Stimulated activated naive CD8-positive, alpha-beta T cell treated with anti-CD3 and anti-CD28 coated beads, Interleukin-15, Interleukin-2, amounts not matched to agents 100 ng/mL and 50 ng/mL, for 24 hours (primary cell): ENCODE data around the gene SP1.
"Not testable (repeated sequence)": the region's sequence is repeated elsewhere in the genome, so short reads cannot be mapped to it uniquely, and the experiment has no call there.

ENCODE experiments used
- H3K27ac Mint-ChIP-seq: one replicate; pipeline ENCODE4 v1.8.0; 2021; ENCODE audit warnings: mild to moderate bottlenecking, mixed read lengths
- H3K27me3 Mint-ChIP-seq: one replicate; pipeline ENCODE4 v1.8.0; 2021; ENCODE audit warnings: mixed read lengths
- H3K36me3 Mint-ChIP-seq: one replicate; pipeline ENCODE4 v1.8.0; 2021; ENCODE audit warnings: low read depth, mixed read lengths
- H3K4me1 Mint-ChIP-seq: one replicate; pipeline ENCODE4 v1.8.0; 2021; ENCODE audit warnings: low read depth, mixed read lengths
- H3K4me3 Mint-ChIP-seq: one replicate; pipeline ENCODE4 v1.8.0; 2021; ENCODE audit warnings: mild to moderate bottlenecking, mixed read lengths
- H3K9me3 Mint-ChIP-seq: one replicate; pipeline ENCODE4 v1.8.0; 2021; ENCODE audit warnings: mixed read lengths

Gene SP1

DNA sequence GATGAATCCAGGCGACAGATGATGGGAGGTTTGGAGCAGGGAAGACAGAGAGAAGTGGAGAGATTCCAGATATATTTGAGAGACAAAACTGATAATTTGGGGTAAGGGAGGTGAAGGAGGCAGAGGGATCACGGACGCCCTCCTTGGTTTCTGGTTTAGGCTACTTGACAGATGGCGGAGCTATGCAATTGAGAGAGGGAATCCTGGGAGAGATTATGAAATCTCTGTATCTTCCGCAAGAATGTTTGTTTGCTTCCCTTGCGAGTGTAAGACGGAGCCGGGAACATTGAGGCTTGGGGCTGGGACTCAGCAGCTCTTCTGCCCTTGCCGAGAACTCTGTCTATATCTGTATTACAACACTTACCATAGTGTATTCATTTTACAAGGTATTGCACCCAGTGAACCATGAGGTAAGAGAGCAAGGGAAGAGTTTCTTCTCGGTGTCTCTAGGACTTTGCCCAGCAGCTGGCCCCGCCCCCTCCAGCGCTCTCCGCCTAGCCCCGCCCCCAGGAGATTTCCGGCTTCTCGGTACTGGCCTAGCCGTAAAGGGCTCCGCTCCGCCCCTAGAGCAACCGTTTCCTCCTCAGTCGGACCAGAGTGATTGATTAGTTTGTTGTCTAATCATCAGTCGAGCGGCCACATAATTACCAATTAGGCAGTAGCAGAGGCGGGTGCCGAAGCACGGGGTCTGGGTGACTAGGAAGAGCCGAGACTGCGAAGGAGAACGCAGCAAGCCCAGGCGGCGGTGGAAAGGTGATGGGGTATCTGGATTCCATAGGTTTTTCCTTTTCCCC lies 61.3 kb downstream of the SP1 start, which contains the start of gene PRR13:
TSS of gene PRR13 (plus strand) at position 695 of the 794 bp plus-strand sequence. CDS start 981 bp downstream, outside the sequence.
- Mint-ChIP-seq H3K4me1 (peaks cover 39% of the 10 kb centered on the region), H3K9me3 (no peaks in the 10 kb centered on the region), H3K36me3 (peaks cover 30% of the 10 kb centered on the region), H3K27ac (peak within 1 kb of the TSS; percentile 95), H3K27me3 (no peaks in the 10 kb centered on the region), H3K4me3 (peak within 1 kb of the TSS; percentile 96)

GRCh38 chr12:53443955-53444354 lies 64.0 kb downstream of the SP1 start:
- Mint-ChIP-seq H3K4me1 (peaks cover 42% of the 10 kb centered on the region), H3K27ac (peak overlapping the region; percentile 50), H3K27me3 (no peaks in the 10 kb centered on the region), H3K9me3 (no peaks in the 10 kb centered on the region), H3K36me3 (peaks cover 49% of the 10 kb centered on the region), H3K4me3 (peak overlapping the region; percentile 96)

- peak overlapping the region; percentile 65 for H3K27ac Mint-ChIP-seq
- peaks cover 39% of the 10 kb centered on the region for H3K4me1 Mint-ChIP-seq
- not testable (repeated sequence) for H3K27me3 Mint-ChIP-seq, H3K9me3 Mint-ChIP-seq
- H3K36me3 Mint-ChIP-seq, result peaks cover 49% of the 10 kb centered on the region
- H3K4me3 Mint-ChIP-seq, result peak overlapping the region; percentile 38
These were observed 64.8 kb downstream of the SP1 start for GRCh38 chr12:53444593-53445325.

GRCh38 chr12:53450936-53451335 lies 71.0 kb downstream of the SP1 start:
- Mint-ChIP-seq H3K9me3 (no peaks in the 10 kb centered on the region), H3K4me1 (peaks cover 45% of the 10 kb centered on the region), H3K27ac (peak overlapping the region; percentile 26), H3K4me3 (no peak overlapping the region), H3K36me3 (peaks cover 59% of the 10 kb centered on the region), H3K27me3 (no peaks in the 10 kb centered on the region)

DNA sequence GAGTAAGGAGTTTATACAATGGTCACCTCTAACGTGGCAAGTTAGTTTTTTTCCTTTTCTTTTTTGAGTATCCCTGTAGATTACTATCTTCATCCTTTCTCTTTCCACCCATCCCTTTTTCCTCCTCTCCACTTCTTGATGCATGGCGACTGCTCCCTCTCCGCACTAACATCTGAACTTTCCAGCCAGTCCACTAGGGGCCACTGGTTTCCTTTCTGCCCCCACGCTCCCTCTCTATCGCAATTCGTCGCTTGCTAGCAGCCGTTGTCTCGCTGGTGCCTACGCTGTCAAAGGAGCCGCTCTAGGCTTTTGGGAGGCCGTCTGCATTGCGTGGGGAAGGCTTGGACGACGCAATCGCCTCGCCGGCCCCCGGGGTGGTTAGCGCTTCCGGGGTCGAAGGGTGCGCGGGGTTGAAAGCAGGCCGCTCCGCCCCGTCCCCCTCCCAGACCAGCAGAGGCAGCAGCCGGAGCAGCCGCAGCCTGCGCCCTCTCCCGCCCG lies 71.7 kb downstream of the SP1 start, which contains the start of gene PCBP2:
TSS of gene PCBP2 (plus strand) at position 442 of the 498 bp plus-strand sequence. CDS start 2,699 bp downstream, outside the sequence.
- H3K4me3 Mint-ChIP-seq, result peak within 1 kb of the TSS; percentile 94
- H3K36me3 Mint-ChIP-seq, result peaks cover 58% of the 10 kb centered on the region
- peak within 1 kb of the TSS; percentile 99 for H3K27ac Mint-ChIP-seq

DNA sequence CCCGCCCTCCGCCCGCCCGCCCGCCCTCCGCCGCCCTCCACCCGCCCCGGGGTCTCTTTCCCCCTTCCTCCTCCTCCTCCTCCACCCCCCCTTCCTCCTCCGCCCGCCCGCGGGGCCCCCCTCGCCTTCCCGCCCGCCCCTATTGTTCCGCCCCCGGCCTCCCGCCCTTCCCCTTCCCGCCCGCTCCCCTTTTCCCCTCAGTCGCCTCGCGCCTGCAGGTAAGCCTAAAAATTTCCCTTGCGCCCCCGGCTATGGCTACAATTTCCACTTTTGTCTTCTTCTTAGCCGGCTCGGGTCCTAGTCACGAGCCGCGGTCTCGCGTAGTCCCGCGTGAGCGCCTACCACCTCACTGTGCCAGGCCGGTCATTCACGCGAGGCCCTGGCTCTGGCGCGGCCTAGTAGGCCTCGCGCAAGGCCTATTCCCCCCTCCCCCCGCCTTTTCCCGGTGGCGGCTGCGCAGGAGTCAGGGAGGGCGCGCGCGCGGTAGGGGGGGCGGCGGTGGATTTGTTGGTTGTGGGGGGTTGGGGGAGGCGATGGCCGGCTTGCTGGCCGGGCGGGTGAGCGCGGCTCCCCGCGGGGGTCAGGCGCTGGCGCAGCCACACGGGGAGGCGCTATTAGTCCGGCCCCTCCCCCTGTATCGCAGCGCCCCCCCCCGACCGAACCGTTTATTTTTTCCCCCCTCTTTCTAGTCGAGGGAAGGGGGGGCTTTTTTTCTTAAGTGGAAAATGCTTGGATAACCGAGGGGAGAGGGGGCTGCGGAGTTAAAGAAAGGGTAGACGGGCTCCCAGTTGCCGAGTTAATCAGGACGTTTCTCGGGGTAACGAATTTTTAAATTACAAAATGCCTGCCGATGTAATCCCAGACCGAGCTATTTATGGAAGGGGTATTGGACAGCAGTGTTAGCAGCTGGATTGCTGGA lies 72.4 kb downstream of the SP1 start:
- no peaks in the 10 kb centered on the region for H3K9me3 Mint-ChIP-seq
- H3K4me1 Mint-ChIP-seq, result peaks cover 47% of the 10 kb centered on the region
- H3K4me3 Mint-ChIP-seq, result peak overlapping the region; percentile 94
- no peaks in the 10 kb centered on the region for H3K27me3 Mint-ChIP-seq
- peaks cover 61% of the 10 kb centered on the region for H3K36me3 Mint-ChIP-seq
- H3K27ac Mint-ChIP-seq, result peak overlapping the region; percentile 99

More for the DNA sequence above, 71.7 kb downstream of the SP1 start, which contains the start of gene PCBP2:
- Mint-ChIP-seq H3K9me3 (no peaks in the 10 kb centered on the region), H3K27me3 (no peaks in the 10 kb centered on the region), H3K4me1 (peaks cover 46% of the 10 kb centered on the region)

DNA sequence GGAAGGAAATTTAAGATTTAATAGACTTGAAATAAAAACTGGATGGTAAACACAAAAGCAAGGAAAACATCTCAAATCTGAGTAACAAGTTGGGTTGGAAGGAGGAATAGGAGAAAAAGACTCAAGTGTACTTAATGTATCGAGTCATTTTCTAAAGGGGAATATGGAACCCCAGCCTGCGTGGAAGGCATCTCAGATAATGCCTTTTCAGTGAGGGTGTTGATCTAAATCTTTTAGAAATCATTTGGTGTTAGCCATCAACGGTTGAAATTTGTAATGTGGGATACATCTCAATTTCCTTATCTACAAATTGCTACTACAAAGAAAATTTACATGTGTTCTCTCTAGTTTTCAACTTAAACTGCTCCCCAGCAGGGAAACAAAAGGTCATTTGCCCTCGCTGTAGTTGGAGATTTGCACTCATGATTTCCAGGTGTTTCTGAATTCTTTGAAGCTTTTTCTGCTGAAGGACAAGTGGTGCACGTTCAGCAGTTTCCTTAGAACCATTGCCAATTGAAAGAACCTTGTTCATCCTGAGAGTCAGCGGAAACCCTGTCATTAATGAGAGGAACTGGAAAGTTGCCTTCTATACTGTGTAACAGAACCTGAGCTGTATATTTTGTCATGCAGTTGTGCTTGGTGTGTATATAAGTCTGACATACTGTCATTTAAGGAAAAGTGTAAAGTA lies 74.1 kb downstream of the SP1 start:
- Mint-ChIP-seq H3K27me3 (no peaks in the 10 kb centered on the region), H3K4me1 (peaks cover 54% of the 10 kb centered on the region), H3K9me3 (no peaks in the 10 kb centered on the region), H3K27ac (peak overlapping the region; percentile 99), H3K36me3 (peaks cover 67% of the 10 kb centered on the region), H3K4me3 (peak overlapping the region; percentile 94)

DNA sequence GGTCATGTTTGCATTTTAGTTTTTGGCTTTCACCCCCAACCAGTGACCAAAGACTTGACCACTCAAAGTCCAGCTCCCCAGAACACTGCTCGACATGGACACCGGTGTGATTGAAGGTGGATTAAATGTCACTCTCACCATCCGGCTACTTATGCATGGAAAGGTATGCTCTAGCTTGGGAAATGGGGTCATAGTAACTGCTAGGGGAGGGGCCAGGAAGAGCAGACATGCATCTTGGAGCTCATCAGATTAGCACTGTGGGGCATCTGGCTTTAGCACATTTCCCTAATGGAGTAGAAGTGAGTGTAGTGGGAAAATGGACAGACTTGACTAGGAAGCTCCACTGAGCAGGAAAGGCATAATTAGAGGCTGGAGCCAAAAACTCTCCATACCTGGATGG lies 74.7 kb downstream of the SP1 start:
- no peaks in the 10 kb centered on the region for H3K27me3 Mint-ChIP-seq
- H3K9me3 Mint-ChIP-seq, result no peaks in the 10 kb centered on the region
- H3K36me3 Mint-ChIP-seq, result peaks cover 73% of the 10 kb centered on the region
- H3K27ac Mint-ChIP-seq, result peak overlapping the region; percentile 99
- peaks cover 58% of the 10 kb centered on the region for H3K4me1 Mint-ChIP-seq
- H3K4me3 Mint-ChIP-seq, result peak overlapping the region; percentile 94

DNA sequence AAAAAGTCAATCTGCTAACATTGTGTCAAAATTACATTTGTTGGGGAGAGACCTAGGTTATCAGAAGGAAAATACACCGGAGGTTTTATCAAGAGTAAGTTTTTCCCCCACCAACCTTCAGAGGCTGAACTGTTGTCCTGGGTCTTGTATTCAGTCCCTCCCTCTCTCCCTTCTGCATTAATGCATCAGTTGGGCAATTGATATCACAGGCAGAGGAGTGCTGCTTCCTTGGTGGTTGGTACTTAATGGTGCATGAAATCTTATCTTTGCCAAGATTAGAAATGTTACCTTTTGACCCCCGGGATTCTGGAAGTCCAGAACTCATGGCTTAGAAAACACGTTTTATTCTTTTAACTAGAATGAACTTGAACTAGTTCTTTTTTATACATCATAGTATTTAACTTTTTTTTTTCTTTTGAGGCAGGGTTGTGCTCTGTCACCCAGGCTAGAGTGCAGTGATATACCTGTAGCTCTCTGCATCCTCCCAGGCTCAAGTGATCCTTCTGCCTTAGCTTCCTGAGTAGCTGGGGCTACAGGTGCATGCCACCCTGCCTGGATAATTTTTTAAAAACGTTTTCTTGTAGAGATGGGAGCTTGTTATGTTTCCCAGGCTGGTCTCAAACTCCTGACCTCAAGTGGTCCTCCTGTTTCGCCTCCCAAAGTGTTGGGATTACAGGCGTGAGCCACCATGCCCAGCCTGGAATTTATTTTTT lies 76.8 kb downstream of the SP1 start:
- H3K4me3 Mint-ChIP-seq, result no peak overlapping the region
- peaks cover 90% of the 10 kb centered on the region for H3K36me3 Mint-ChIP-seq
- H3K4me1 Mint-ChIP-seq, result peaks cover 69% of the 10 kb centered on the region
- peak overlapping the region; percentile 45 for H3K27ac Mint-ChIP-seq
- H3K27me3 Mint-ChIP-seq, result no peaks in the 10 kb centered on the region
- no peaks in the 10 kb centered on the region for H3K9me3 Mint-ChIP-seq

DNA sequence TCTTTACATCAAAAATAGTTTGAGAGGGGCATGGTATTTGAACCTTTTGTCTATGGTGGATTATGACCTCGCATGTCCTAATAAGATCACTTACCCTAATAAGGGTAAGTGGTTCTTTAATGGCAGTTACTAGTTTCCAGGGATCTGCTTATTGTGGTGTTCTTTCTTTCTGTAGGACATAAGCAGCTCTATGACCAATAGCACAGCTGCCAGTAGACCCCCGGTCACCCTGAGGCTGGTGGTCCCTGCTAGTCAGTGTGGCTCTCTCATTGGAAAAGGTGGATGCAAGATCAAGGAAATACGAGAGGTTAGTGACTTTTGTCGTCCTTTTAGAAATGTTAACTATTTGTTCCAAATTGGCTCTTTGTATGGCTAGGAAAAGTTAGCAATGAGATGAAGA lies 79.1 kb downstream of the SP1 start:
- H3K36me3 Mint-ChIP-seq, result peaks cover 97% of the 10 kb centered on the region
- H3K4me1 Mint-ChIP-seq, result peaks cover 69% of the 10 kb centered on the region
- peak overlapping the region; percentile 37 for H3K27ac Mint-ChIP-seq
- no peaks in the 10 kb centered on the region for H3K27me3 Mint-ChIP-seq
- no peaks in the 10 kb centered on the region for H3K9me3 Mint-ChIP-seq
- no peak overlapping the region for H3K4me3 Mint-ChIP-seq

DNA sequence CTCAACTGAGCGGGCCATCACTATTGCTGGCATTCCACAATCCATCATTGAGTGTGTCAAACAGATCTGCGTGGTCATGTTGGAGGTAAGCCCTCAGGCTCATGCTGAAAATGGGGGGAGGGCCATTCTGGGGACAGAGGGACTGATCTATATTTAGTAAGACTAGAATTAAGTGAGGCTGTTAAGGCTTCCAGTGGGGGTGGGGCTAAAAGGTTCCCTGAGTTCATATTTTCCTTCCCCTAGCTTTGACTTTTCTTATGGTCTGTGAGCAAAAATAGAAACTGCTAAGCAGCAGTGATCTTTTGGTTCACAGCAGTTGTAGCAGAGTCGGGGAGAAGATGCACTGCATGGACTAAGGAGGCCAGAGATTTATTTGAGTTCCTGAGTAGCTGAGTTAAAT lies 81.1 kb downstream of the SP1 start:
- Mint-ChIP-seq H3K27me3 (no peaks in the 10 kb centered on the region), H3K4me3 (peak overlapping the region; percentile 28), H3K27ac (peak overlapping the region; percentile 78), H3K36me3 (peaks cover 96% of the 10 kb centered on the region), H3K4me1 (peaks cover 54% of the 10 kb centered on the region), H3K9me3 (no peaks in the 10 kb centered on the region)

DNA sequence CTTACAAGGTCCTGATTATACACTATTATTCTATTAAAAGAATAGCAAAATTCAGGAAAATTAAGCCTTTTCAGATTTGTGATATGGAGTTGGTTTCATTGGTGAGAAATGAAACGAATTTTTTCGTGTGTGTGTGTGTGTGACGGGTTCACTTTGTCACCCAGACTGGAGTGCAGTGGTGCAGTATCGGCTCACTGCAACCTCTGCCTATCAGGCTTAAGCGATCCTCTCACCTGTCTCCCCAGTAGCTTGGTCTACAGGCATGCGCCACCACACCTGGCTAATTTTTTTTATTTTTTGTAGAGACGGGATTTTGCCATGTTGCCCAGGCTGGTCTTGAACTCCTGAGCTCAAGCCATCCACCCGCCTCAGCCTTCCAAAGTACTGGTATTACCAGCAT lies 81.6 kb downstream of the SP1 start:
- peaks cover 98% of the 10 kb centered on the region for H3K36me3 Mint-ChIP-seq
- H3K4me3 Mint-ChIP-seq, result no peak overlapping the region
- no peak overlapping the region for H3K27ac Mint-ChIP-seq
- H3K9me3 Mint-ChIP-seq, result no peaks in the 10 kb centered on the region
- H3K27me3 Mint-ChIP-seq, result no peaks in the 10 kb centered on the region
- H3K4me1 Mint-ChIP-seq, result peaks cover 58% of the 10 kb centered on the region

- Mint-ChIP-seq H3K27ac (peak overlapping the region; percentile 76), H3K27me3 (no peaks in the 10 kb centered on the region)
These were observed 83.0 kb downstream of the SP1 start for GRCh38 chr12:53462935-53463334.

More at GRCh38 chr12:53462935-53463334, 83.0 kb downstream of the SP1 start:
- no peaks in the 10 kb centered on the region for H3K9me3 Mint-ChIP-seq
- no peak overlapping the region for H3K4me3 Mint-ChIP-seq
- H3K4me1 Mint-ChIP-seq, result peaks cover 59% of the 10 kb centered on the region
- H3K36me3 Mint-ChIP-seq, result peaks cover 98% of the 10 kb centered on the region
